COR-L47 (cell line): ENCODE results near the gene CACNA2D3.

Experiments used
- DNase-seq: peaks from one replicate; lab custom pipeline; 2025; lab: John Stamatoyannopoulos, UW

CACNA2D3 gene

DNA sequence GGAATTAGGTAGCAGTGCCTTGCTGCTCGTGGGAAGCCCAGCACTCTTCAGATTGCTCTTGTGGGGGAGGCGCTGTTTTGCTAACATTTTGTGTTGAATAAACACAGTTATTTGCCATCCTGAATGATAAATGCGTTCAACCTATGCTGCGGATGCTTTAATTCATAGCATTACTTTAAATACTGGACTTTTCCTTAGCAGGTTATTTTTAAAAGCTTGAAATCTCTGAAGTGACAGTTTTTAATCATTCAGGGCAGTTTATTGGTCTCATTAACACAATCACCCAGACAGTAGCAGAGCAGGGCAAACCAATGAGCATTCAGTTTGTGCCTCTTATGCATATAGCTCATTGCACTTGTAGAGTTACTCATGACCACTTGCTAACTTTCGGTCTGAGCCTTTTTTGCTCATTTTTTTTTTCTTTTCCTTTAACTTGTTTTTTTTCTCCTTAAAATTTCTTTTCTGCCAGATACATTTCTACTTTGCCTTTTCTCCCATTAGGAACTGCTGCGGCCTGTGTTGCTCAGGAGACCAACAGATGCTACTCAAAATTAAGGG lies 5.2 kb downstream of the CACNA2D3 start:
- DNase-seq, result no peak

DNA sequence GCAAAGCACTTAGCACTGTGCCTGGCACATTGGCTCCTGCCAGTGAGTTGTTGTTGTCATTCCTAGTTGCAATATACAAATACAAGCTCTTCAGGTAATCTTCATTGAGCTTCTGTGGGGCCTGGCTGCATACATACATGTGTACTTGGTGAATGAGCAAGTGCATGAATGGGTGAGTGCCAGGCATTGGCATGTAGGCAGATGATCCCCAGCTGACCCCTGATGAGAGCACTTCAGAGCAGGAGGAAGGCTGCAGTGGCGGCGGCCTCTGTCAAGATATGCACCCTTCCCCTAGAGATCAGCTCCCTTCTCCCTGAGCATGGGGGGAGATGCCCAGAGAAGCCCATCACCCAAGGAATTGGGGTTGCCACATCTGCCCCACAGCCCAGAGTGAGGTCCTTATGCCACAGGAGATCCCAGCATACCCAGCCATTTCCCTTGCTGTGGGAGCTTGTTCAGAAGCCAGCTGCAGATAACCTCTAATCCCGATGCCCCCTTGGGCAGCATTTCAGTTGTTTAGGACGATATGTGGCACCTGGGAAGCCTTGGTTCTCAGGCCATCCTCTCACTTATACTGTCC lies 8.8 kb downstream of the CACNA2D3 start:
- no peak for DNase-seq

DNA sequence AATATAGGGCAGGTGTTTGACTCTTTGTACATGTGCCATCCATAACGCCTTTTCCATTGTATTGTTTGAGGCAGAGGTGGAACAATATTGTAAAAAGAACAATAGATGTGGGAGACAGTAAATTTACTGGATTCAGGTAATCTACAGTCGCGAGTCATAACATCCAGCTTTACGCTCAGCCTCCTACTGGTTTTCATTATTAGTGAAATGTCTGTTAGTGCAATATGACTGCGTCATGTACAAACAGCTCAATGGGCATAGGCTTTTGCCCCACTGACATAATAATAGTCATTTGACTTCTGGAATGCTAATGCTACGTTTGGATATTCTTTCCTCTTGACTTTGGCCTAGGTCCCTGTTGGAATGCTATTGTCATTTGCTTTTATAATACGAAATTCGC lies 9.5 kb downstream of the CACNA2D3 start:
- DNase-seq, result no peak

DNA sequence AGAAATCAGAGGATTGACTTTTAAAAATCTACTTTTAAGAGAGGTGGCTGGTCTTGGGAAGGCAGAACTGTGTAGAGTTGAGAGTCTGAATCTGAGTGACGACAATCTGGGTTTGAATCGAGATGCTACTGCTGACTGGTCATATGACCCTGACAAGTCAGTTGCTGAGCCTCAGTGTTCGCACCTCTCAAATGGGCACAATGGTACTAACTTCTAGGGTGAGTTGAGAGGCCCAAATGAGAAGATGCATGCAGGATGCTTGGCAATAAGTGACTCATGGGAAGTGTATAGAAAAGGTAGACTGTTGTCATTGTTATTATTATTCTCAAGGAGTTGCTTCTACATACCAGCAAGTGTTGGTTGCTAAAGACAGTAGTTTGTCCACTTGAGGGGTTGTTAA lies 10.3 kb downstream of the CACNA2D3 start:
- no peak for DNase-seq

DNA sequence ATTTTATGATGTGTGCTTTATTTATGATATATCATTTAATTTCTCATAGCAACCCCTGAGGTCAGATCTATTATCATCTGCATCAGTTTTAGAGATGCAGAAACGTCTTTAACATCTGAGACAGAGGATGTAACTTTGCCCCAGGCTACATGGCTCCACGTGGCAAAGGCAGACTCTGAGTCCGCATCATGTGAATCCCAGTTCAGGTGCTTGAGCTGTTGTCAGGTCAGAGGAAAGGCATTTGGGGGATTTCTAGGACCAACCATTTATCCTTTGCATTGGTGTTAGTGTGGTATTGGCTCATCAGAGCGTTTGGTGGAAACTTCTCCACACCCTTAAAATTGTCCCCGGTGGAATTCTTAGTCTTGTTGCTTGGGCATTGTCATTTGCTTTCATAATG lies 10.8 kb downstream of the CACNA2D3 start:
- no peak for DNase-seq

DNA sequence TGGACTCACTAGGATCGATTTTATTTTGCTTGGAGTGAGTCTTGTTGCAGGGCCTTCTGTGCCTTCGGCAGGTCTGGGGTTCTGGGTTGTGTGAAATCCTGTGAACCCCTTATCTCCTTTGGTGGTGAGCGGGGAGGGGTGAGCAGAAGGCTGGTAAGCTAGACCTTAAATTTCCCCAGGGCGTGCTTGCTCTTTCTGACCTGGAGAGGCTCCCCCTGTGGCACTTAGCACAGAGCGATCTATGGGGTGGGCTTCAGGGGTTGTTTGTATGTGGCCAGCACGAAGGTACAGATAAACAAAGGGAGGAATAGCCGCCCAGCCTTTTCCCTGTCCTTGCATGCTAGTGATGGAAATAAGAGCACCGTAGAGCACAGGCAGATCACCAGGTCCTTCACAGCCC lies 11.8 kb downstream of the CACNA2D3 start:
- no peak for DNase-seq

DNA sequence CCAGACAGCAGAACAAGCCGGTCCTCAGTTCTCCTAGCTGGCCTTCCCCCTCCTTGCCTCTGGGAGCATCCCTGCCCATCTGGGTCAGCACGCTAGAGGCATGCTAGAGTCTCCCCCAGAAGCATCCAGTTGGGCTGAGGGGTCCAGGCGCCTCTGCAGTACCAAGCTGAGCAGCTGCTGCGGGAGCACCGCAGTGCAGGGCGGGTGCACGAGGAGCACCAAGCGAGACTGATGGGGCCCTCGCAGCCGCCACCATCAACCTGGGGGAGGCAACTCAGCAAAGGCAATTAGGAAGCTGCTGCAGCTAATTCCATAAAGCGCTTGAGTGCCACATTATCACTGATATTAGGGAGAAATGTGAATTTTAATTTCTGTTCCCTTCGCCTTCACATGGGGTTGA lies 12.4 kb downstream of the CACNA2D3 start:
- DNase-seq, result no peak

DNA sequence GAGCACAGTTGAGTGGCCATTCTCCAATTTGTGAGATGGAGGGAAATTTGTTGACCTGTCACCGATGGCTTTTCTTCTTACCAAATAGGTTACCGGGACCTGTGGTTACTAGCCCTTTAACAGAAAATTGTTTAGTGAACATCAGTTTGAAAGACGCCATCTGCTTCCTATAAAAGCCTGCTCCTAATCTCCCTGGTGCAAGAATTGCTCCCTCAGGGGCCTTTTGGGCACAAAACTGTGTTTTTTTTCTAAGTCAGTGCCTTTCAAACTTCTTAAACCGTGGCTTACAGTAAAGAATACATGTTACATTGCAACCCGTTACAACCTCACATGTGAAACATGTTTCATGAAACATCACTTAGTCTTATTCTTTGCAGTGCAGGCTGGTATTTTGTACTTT lies 15.0 kb downstream of the CACNA2D3 start:
- no peak for DNase-seq

DNA sequence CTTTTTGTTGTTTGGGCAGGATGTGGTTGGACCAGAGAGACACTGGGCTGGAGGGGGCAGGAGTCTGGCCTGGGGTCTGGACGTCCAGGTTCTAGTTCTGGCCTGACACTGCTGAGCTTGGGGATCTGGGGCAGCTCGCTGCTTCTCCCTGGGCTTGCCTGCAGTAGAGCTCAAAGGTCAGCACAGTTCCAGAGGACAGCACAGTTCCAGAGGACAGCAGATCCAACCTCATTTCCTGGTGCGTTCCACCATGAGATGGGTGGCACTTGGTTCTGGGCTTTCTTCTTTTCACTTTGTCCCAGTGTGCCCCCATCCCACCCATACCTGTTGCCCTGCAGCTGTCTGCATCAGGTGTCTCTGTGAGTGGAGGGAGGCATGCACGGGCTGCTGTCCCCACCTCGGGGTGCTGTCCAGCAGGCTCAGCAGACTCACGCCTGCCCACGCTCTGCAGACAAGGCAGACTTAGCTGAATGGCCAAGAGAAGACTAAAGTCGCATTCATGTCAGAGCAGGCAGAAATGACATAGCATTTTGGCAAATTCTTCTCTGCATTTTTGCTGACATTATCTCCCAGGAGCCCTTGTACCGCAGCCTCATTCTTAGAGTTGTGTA lies 16.7 kb downstream of the CACNA2D3 start:
- DNase-seq, result no peak

DNA sequence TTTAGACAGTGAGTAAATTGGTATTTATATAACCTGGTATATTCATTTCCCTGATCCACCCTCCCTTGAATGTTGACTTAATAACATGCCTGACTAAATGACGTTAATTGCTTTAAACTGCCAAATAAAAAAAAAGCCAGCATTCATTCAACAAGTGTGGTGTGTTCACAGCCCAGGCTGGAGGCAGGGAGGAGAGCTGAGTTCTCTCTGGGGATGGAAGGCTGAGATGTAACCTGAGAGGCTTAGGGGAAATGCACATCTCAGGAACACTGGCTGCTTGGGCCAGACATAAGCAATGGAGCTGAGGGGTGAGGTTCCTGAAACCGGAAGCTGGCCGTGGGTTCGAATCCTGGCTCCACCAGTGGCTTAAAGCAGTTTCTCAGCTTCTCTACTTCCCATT lies 17.3 kb downstream of the CACNA2D3 start:
- no peak for DNase-seq

DNA sequence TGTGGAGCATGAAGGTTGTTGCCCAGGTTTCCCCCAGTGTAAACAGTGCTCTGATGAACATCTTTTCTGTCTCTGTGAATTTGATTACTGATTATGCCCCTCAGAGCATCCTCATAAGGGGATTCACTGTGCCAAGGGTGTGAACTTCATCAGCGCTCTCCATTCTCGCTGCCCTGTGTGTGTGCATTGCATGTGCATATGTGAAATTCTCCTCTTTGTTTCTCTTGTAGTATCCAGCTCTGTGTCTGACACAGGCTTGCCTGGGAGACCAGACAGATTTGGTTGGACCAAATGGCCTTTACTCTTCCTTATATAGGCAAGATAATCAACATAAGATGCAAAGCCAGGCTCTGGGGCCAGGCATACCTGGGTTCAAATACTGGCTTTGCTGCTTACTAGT lies 21.9 kb downstream of the CACNA2D3 start:
- no peak for DNase-seq

DNA sequence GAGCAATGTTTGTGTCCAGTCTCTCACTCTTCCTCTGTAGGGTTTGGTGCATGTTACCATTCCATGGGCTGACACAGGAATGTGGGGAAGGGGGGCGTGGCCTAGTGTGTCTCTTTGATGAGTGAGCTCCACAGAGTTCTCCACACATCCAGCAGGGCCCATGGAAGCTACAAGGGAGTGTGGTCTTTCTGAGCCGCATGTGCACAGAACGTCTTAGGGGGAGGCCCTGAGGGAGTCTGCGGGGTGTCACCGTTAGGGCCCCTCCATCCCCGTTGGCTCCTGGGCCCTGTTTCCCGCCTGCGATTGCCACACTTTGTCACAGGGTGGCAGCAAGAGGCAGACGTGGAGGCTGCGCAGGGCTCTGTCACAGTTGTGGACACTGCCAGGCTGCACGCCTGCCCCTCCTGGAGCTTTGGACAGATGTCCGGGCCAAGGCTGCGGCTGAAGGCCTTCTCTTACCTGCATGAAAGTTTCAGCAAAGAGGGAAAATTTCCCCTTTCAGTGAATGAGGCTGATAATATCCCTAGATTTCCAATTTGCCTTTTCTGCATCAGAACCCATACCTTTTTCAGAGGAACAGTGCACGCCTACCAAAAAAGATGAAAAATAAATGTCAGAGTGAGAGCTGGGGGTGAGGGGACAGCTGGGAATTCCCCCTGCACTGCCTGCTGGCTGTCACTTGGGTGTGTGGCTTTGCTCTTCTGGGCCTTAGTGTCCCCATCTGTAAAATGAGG lies 24.3 kb downstream of the CACNA2D3 start:
- peak; percentile 60 for DNase-seq

DNA sequence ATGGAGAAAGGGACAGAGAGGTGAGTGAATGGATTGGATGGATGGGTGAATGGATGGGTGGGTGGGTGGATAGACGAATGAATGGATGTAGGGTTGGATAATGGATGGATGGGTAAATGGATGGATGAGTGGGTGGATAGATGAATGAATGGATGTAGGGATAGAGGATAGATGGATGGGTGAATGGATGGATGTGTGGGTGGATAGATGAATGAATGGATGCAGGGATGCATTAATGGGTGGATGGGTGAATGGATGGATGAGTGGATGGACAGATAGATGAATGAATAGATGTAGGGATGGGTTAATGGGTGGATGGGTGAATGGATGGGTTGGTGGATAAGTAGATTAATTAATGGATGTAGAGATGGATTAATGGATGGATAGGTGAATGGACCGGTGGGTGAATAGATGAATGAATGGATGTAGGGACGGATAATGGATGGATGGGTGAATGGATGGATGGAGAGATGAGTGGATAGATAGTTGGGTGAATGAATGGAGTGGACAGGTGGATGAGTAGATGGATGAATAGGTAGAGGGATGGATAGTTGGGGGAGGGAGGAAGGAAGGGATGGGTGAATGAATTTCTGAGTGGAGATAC lies 28.6 kb downstream of the CACNA2D3 start:
- no peak for DNase-seq

DNA sequence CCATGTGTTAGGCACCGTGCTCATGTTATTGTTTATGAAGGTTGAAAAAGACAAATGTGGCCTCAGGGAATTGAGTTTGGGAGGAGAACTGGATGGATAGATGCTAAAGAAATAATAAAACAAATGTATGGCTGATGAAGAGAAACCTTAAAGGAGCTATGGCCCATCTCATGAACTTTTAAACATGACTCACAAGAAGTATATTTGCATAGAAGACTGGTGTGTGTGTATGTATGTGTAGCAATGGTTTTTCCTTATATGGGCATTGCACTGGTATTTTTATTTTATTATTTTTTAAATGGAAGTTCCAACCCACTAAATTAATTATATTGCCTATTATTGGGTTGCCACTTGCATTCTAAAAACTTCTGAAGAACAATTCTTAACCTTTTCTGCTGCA lies 31.1 kb downstream of the CACNA2D3 start:
- no peak for DNase-seq

DNA sequence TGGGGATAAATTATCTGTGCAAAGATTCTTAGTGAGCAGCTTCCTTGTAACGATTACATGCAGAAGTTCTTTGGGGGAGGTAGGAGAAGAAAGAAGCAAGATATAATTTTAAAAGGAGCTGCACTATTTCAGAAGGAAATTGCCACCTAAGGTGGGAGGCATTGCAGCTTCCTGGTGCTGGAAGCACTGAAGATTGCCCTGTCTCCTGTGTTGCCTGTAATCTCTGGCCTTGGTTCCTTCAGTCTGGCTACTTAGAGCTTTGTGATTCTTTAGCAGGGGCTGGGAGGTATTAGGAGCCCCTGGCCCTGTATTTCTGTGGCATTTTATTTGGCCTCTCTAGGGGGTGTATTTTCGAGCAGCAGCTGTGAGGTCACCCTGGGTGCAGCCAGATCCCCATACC lies 35.5 kb downstream of the CACNA2D3 start:
- no peak for DNase-seq

DNA sequence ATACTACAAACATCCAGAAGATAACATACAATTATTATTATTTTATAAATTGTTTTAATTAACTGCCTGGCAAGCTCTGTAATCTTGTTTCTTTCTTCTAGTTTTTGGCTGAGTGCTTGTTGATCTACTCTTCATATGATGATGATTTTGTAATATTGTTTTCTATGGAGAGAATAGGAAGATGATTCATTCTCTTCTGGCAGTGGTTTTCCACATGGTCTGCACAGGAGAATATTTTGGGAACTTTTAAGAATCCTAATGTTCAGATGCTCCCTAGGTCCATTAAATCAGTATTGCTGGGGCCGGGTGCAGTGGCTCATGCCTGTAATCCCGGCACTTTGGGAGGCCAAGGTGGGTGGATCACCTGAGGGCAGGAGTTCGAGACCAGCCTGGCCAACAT lies 37.6 kb downstream of the CACNA2D3 start:
- no peak for DNase-seq

DNA sequence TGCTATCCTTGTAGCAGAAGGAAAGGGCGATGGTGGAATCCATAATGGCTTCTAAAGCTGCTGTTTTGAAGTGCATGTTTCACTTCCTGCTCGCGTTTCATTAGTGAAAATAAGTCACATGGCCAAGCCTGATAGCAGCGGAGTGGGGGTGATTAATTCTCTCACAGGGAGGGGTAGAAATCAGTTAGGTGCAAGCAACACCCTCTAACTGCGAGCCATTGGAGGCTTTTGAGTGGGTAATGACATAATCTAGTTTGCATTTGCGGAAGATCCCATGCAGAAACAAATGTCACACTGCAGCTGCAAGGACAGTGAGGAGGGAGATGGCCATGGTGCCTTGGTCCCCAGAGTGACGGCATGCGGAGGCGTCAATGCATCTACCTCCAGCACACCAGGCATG lies 41.1 kb downstream of the CACNA2D3 start:
- DNase-seq, result no peak

DNA sequence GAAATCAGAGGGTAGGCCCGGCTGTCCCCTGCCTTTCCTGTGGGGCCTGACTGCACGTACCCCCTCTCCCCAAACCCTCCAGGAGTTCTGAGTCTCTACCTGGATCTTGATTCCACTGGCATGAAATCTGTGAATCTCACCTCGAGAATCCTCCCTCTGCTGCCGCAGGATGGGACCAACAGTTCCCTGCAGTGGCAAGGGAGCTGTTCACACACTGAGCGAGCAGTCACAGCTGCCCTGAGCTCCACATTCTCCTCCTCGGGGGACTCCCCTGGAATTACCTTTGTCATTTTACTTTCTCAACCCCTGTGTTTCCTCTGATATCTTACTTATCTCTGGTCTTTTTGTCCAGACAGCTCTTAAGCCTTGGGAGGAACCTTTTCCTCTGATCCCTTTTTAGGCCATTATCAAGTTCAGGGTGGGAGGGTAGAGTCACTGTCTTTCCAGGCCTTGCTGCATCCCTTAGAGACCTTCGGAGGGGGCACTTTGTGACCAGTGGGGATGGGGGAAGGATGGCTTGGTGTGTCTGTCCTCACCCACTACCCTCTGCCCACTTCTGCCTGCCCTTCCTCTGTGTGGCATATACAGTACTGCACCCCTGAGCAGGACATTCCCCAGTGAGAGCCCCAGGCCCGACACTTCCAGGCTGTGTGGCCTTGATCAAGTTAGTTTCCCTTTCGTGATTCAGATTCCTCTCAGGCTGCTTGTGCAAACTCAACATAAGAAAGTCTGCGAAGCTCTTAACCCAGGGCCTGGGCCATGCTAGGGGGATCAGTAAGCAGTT lies 42.0 kb downstream of the CACNA2D3 start:
- no peak for DNase-seq

DNA sequence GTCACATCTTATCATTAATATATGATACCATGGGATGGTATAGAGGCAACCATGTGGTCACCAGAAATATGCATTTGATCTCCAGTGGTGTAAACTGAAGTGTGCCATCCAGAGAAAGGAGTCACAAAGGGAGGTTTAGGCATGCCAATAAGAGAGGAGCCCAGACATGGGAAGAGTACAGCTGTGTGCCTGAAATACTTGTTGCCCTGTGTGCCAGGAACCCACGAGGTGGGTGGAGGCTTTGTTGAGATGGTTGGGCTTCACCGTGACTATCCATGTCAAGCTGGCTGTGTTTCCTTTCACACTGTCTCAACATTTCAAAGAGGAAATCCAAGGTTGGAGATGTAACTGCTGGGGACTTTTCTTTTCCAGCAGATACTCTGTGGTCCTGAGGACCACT lies 43.5 kb downstream of the CACNA2D3 start:
- DNase-seq, result no peak

DNA sequence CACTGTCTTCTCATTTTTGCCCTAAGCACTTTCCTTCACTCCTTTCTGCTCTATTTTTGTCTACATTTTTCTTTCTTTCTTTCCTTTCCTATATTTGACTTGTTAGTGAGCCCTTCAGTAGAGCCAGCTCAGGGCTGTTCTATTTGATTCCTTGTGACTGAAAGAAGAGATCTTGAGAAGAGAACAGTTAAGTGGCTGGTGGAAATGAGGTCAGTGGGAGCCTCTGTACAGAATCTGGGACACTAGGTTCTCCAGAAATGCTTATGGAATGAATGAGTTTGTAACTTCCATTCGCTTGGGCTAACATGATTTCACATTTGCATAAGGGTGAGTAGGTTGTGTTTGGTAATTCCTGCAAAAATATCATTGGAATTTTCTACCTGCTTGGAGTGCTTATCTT lies 45.6 kb downstream of the CACNA2D3 start:
- no peak for DNase-seq

DNA sequence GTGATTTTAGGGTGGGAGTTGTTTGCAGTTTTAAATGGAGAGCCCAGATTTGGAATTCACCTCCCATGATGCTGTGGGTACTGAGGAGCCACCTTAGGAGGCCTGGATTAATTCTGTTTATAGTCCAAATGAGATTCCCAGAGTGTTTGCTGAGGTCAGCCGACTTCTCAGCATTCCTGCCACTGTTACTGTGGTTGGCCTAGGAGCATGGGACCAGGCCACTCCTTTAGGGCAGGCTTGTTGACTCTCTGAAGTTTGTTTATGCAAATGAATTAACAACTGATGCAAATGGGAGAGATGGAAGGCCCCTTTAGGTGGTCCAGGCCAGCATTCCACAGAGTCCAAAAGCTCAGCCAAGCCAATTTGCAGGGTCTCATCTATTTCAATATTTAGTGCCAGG lies 46.1 kb downstream of the CACNA2D3 start:
- no peak for DNase-seq

DNA sequence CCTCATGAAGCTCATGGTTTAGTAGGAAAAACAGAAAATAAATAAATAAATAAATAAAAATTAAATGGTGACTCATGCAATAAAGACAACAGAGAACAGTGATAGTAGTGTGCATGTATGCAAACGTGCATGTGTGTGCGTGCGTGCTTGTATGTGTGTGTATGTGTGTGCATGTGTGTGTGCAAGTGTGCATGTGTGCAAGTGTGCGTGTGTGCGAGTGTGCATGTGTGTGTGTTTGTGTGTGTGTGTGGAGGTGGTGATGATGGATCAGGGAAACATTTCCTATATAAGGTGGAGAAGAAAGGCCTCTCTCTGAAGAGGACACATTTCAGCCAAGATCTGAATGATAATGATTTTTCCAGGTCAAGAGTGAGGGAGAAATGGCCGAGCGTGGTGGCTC lies 47.2 kb downstream of the CACNA2D3 start:
- DNase-seq, result no peak
